ENCODE results near the gene PGAP6. TPM values are rescaled to one million over a fixed set of nuclear protein-coding genes. Genes with fewer than 3 reads are reported as not detected.

The PGAP6 gene
- total and polyA plus RNA-seq, 2 of the 4 experiments (the other 2 are of a cell fraction): 49.1 to 124 TPM

- H4K91ac ChIP-seq (ENCODE audit: insufficient read depth, low read depth, low read length): no peak overlapping the region
- H3K9me3 ChIP-seq (ENCODE audit: control insufficient read depth, insufficient read depth, low read length): no peaks in the 10 kb centered on the region
- peaks cover 7% of the 10 kb centered on the region; the same call in 1 of the 2 replicates for H3K4me1 ChIP-seq (ENCODE audit: control insufficient read depth, insufficient read depth, low read length)
- in situ Hi-C loops (cut with MboI; ENCODE audit: low sequenced_read_pairs): no loop called here
- ATAC-seq (ENCODE audit: low read depth) (no peak), DNase-seq (no peak)
- H4K8ac ChIP-seq (ENCODE audit: low read depth in 2 of 2, low read length in 2 of 2): no peak overlapping the region
- H3K36me3 ChIP-seq (ENCODE audit: control insufficient read depth, insufficient read depth, low read length): peaks cover 75% of the 10 kb centered on the region
- no peak overlapping the region for H3K4me2 ChIP-seq (ENCODE audit: low read depth, low read length)
- no peaks in the 10 kb centered on the region for H4K20me1 ChIP-seq (ENCODE audit: insufficient read depth, low read length)
- no peaks in the 10 kb centered on the region for H3K27me3 ChIP-seq (ENCODE audit: control insufficient read depth, insufficient read depth, low read length)
- H2AK9ac ChIP-seq (replicated peaks; ENCODE audit: low read depth, low read length, poor library complexity): no peak overlapping the region
- WGBS, 2 experiments (ENCODE audit: extremely low coverage in 2 of 2, insufficient read length in 1 of 2): 90% methylated on average over 11 of the region's 19 CpGs; no CpG with 5 or more reads in 1 of the 2 experiments
- no peak overlapping the region for H3K4ac ChIP-seq (ENCODE audit: low read depth, low read length)
- no peak overlapping the region for H4K5ac ChIP-seq (ENCODE audit: low read depth, low read length)
- no peak overlapping the region for H3K56ac ChIP-seq (ENCODE audit: extremely low read depth, insufficient read depth, low read length)
- H3K27ac ChIP-seq (ENCODE audit: insufficient read depth, low read length): no peak overlapping the region
- no TSS peak for BruUV-seq (replicated peaks)
- H2BK20ac ChIP-seq (ENCODE audit: low read depth, low read length): no peak overlapping the region
- no peak overlapping the region for H2BK5ac ChIP-seq (ENCODE audit: low read depth, low read length, poor library complexity, severe bottlenecking)
- intact Hi-C loops (cut with micrococcal nuclease): no loop called here
- no peak overlapping the region for H2BK120ac ChIP-seq (ENCODE audit: low read depth, low read length)
- H2AK5ac ChIP-seq (ENCODE audit: low read depth, low read length): no peak overlapping the region
- ChIA-PET POLR2A (ENCODE audit: unreplicated experiment) (no interaction called here), CTCF (no interaction called here)
- no peak overlapping the region for H3K18ac ChIP-seq (ENCODE audit: low read depth, low read length)
- dilution Hi-C loops (cut with HindIII; ENCODE audit: low sequenced_read_pairs, unreplicated experiment): no loop called here
- TF ChIP-seq FOS (IDR thresholded peaks at IDR 0.05; ENCODE audit: low read depth, low read length) (no peak), CEBPB (IDR thresholded peaks at IDR 0.05; ENCODE audit: low read depth, low read length) (no peak), CHD1 (IDR thresholded peaks at IDR 0.05; ENCODE audit: low read depth, low read length) (no peak), RAD21 (IDR thresholded peaks at IDR 0.05; ENCODE audit: low read length) (no peak), NFE2L2 (IDR thresholded peaks at IDR 0.05; ENCODE audit: low read depth, low read length) (no peak), POLR2A (IDR thresholded peaks at IDR 0.05; ENCODE audit: low read depth, low read length) (no peak), RFX5 (IDR thresholded peaks at IDR 0.05; ENCODE audit: low read depth, low read length) (no peak), MAFK (IDR thresholded peaks at IDR 0.05; ENCODE audit: low read depth, low read length) (no peak), CTCF (conservative IDR thresholded peaks at IDR 0.05; ENCODE audit: low read depth, low read length) (no peak), ELK1 (IDR thresholded peaks at IDR 0.05; ENCODE audit: borderline replicate concordance, low read depth, low read length) (no peak), MXI1 (IDR thresholded peaks at IDR 0.05; ENCODE audit: borderline replicate concordance, low read depth, low read length) (no peak), MAZ (IDR thresholded peaks at IDR 0.05; ENCODE audit: borderline replicate concordance, low read depth, low read length) (no peak)
- no peak overlapping the region for H3K23ac ChIP-seq (ENCODE audit: low read depth, low read length)
- H2BK15ac ChIP-seq (ENCODE audit: low read depth, low read length): no peak overlapping the region
- no peak overlapping the region for H3K4me3 ChIP-seq (ENCODE audit: insufficient read depth, low read depth, low read length)
- H3K79me1 ChIP-seq (ENCODE audit: low read depth in 1 of 2, low read length in 2 of 2): peaks cover 4 to 11% of the 10 kb centered on the region in 2 experiments; a peak in 2 of 4 replicates
- H2AFZ ChIP-seq (replicated peaks; ENCODE audit: low read length, poor library complexity): no peak overlapping the region
- no peaks in the 10 kb centered on the region for H3K9me1 ChIP-seq (ENCODE audit: insufficient read depth, low read length)
- H3K9ac ChIP-seq (ENCODE audit: low read depth, low read length): no peak overlapping the region
- no peak overlapping the region for H3K14ac ChIP-seq (replicated peaks; ENCODE audit: low read depth, low read length)
Observed at GRCh38 chr16:372302-372983, 9.3 kb downstream of the PGAP6 start.
